Gastroesophageal sphincter (tissue), 4 donors: Measurements from ENCODE around the gene WNT5B. TPM values are rescaled to one million over a fixed set of nuclear protein-coding genes. Genes with fewer than 3 reads are reported as not detected.

Source experiments
- ATAC-seq: fragments of 150-250 bp; one replicate; pipeline ENCODE4 v1.9.1; 2016; ENCODE audit warnings: mild to moderate bottlenecking, moderate library complexity
- H3K27ac ChIP-seq, 4 donors: fragments of 200-600 bp; sonication (generic) in 3 of 4; 1 replicate in 3 of 4; 2 replicates in 1 of 4; pipeline ENCODE4 v1.5.1; 2016 to 2019
- H3K27me3 ChIP-seq: fragments of 200-600 bp; sonication (generic); one replicate; pipeline ENCODE4 v1.5.1; 2019
- H3K36me3 ChIP-seq, 2 donors: fragments of 200-600 bp; sonication (generic); one replicate each; pipeline ENCODE4 v1.5.1; 2019; ENCODE audit warnings: control low read depth in 1 of 2
- H3K4me1 ChIP-seq, 3 donors: fragments of 200-600 bp; sonication (generic); 1 replicate in 2 of 3; 2 replicates in 1 of 3; pipeline ENCODE4 v1.5.1; 2016 to 2019; ENCODE audit warnings: control low read depth in 2 of 3
- H3K4me3 ChIP-seq, 2 donors: fragments of 200-600 bp; sonication (generic); one replicate each; pipeline ENCODE4 v1.5.1; 2019; ENCODE audit warnings: mild to moderate bottlenecking in 1 of 2, moderate library complexity in 1 of 2
- H3K9me3 ChIP-seq, 3 donors: fragments of 200-600 bp; sonication (generic); one replicate each; pipeline ENCODE4 v1.5.1; 2017 to 2019; ENCODE audit warnings: control low read depth in 2 of 3
- EP300 ChIP-seq: sonication (generic); formaldehyde crosslinking; IDR thresholded peaks from one replicate; pipeline ENCODE4 v1.6.1; 2017; ENCODE audit warnings: antibody characterized with exemption, mild to moderate bottlenecking
- POLR2A ChIP-seq, 2 donors: fragments of 450-650 bp; IDR thresholded peaks; one replicate each; pipeline ENCODE4 v1.6.1; 2017; ENCODE audit warnings: antibody characterized with exemption in 2 of 2, mild to moderate bottlenecking in 2 of 2, moderate library complexity in 1 of 2
- POLR2AphosphoS5 ChIP-seq: sonication (generic); formaldehyde crosslinking; IDR thresholded peaks from one replicate; pipeline ENCODE4 v1.6.1; 2017; ENCODE audit warnings: antibody characterized with exemption
- WGBS, 2 donors: methylation state at CpG; one replicate each; pipeline ENCODE4 v1.1.5; 2018; ENCODE audit warnings: low coverage in 1 of 2; 5-methylcytosine and 5-hydroxymethylcytosine counted together
- total RNA-seq, 4 donors: library from RNA; depleted of rRNA; stranded (reverse); fragments of >200 nt; gene quantifications; one replicate each; pipeline ENCODE4 v1.1.0, GENCODE V29; 2016
- TF ChIP-seq, protein P1 (sequence below), 4 experiments: fragments of 200-600 bp in 2 of 4; fragments of 450-650 bp in 2 of 4; sonication (generic) in 1 of 4; IDR thresholded peaks; one replicate each; pipeline ENCODE4 v1.5.1; 2017 to 2019; ENCODE audit warnings: antibody characterized with exemption in 4 of 4, mild to moderate bottlenecking in 2 of 4, moderate library complexity in 2 of 4

The WNT5B gene
- total RNA-seq, 4 donors from 2014 or later: 9.4 to 76.5 (median 26.3) TPM

DNA sequence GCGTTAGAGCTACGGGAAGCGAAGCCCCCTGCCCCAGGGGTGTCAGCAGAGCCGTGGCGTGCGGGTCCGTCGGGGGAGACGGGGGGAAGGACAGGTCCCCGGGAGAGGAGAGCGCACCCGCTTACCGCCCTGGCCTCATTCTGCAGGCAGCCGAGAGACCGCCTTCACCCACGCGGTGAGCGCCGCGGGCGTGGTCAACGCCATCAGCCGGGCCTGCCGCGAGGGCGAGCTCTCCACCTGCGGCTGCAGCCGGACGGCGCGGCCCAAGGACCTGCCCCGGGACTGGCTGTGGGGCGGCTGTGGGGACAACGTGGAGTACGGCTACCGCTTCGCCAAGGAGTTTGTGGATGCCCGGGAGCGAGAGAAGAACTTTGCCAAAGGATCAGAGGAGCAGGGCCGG is 10.5 kb downstream of the WNT5B start:
- TF ChIP-seq, protein P1, sequence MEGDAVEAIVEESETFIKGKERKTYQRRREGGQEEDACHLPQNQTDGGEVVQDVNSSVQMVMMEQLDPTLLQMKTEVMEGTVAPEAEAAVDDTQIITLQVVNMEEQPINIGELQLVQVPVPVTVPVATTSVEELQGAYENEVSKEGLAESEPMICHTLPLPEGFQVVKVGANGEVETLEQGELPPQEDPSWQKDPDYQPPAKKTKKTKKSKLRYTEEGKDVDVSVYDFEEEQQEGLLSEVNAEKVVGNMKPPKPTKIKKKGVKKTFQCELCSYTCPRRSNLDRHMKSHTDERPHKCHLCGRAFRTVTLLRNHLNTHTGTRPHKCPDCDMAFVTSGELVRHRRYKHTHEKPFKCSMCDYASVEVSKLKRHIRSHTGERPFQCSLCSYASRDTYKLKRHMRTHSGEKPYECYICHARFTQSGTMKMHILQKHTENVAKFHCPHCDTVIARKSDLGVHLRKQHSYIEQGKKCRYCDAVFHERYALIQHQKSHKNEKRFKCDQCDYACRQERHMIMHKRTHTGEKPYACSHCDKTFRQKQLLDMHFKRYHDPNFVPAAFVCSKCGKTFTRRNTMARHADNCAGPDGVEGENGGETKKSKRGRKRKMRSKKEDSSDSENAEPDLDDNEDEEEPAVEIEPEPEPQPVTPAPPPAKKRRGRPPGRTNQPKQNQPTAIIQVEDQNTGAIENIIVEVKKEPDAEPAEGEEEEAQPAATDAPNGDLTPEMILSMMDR (IDR thresholded peaks at IDR 0.05): no peak
- TF ChIP-seq POLR2AphosphoS5 (no peak), EP300 (no peak), POLR2A (IDR thresholded peaks at IDR 0.05) (no peak)
- Histone ChIP-seq H3K4me1 (peaks cover 3 to 73% (median 12%) of the 10 kb centered on the region in 3 donors), H3K4me3 (no peak overlapping the region), H3K36me3 (peaks cover 0 to 16% of the 10 kb centered on the region in 2 donors), H3K27ac (peak overlapping the region in 1 of 4 donors; percentile 34), H3K9me3 (no peaks in the 10 kb centered on the region), H3K27me3 (no peaks in the 10 kb centered on the region)
- no CpG with 5 or more reads among the region's 40 CpGs for WGBS, 2 donors
- ATAC-seq: no peak

DNA sequence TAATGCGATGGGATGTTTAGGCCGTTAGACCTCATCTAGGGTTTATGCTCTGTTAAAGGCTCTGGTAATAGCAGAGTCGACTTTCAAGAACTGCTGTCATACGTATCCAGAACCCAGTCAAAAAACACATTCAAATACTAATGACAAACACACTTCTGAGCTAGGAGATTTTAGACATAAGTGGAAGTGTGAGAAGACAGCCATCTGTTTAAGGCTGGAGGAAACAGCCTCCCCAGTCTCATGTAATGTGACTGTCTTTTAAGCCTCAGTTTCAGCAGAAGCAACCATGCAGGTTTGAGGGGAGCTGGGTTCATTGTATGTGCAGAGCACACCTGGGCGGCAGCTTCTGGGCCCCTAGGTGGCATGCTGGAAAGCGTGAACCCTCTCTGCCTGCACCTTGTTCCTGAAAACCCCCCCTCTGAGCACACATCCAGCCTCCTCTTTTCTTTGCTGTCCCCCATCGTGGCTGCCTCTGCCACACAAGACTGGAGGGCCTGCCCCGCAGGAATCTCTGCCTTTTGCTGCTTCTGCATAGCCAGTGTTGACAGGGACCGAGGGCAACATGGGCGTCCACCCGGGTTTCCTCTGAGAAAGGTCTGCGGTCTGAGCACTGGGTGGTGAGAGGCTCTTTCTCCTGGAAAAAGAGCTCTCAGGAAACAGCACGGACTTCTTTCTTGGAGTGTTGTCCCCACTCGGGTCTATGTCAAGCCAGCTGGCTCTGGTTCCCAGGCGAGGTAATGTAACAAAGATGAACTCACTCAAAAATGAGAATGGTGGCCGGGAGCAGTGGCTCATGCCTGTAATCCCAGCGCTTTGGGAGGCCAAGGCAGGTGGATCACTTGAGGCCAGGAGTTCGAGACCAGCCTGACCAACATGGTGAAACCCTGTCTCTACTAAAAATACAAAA is 11.6 kb downstream of the WNT5B start:
- peaks cover 0 to 22% of the 10 kb centered on the region in 2 donors for H3K36me3 ChIP-seq
- TF ChIP-seq EP300 (no peak), POLR2A (IDR thresholded peaks at IDR 0.05) (no peak), POLR2AphosphoS5 (no peak)
- TF ChIP-seq, protein P1 (IDR thresholded peaks at IDR 0.05): no peak
- H3K9me3 ChIP-seq: no peaks in the 10 kb centered on the region
- H3K27ac ChIP-seq: peak overlapping the region in 2 of 4 donors; percentile 44 to 59
- no peak overlapping the region for H3K4me3 ChIP-seq
- no peak for ATAC-seq
- no peaks in the 10 kb centered on the region for H3K27me3 ChIP-seq
- H3K4me1 ChIP-seq: peaks cover 3 to 73% (median 14%) of the 10 kb centered on the region in 3 donors
- WGBS, 2 donors: 90 to 100% methylated on average over 1 to 2 of the region's 18 CpGs

DNA sequence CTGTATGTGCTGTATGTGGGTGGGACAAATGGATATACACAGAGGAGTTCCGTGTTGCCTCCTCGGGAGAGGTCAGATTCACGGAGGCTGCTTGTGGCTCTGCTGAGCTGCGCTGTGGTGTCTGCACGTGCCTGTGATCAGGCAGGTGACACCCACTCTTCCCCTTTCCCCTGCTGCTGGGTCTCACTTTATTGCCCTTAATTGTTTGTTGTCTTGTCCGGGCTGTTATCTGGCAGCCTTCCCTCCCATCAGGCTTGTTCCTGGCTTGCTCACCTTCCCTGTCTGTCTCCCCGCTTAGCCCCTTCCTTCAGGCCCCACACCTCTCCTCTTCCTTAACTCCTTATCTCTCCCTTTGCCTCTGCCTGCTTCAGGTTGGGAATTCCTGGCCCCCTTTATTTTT is 13.5 kb downstream of the WNT5B start:
- Histone ChIP-seq H3K27me3 (no peaks in the 10 kb centered on the region), H3K4me3 (no peak overlapping the region), H3K4me1 (peaks cover 3 to 75% (median 14%) of the 10 kb centered on the region in 3 donors), H3K36me3 (peaks cover 0 to 42% of the 10 kb centered on the region in 2 donors), H3K27ac (peak overlapping the region in 3 of 4 donors; percentile 2 to 59 (median 44)), H3K9me3 (no peaks in the 10 kb centered on the region)
- 47 to 88% methylated on average over 3 of the region's 7 CpGs for WGBS, 2 donors
- ATAC-seq: no peak
- TF ChIP-seq POLR2AphosphoS5 (no peak), EP300 (no peak), POLR2A (IDR thresholded peaks at IDR 0.05) (no peak)
- TF ChIP-seq, protein P1 (IDR thresholded peaks at IDR 0.05): no peak

DNA sequence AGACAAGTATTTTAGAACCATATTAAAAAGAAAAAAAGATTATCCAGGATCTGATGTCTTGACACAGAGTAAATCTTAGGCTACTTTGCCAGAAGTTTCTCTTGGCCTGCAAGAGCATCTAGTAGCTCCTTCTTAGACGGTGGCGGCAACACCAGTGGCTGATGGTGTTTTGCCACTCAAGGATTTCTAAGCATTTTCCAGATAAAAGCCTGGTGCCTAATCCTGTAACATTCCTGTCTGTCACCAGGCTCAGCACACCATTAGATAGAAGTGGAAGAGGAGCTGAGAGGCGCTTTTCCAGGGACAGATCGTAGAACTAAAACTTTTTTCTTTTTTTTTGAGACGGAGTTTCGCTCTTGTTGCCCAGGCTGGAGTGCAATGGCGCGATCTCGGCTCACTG is 14.0 kb downstream of the WNT5B start:
- 75 to 87% methylated on average over 4 to 9 of the region's 9 CpGs for WGBS, 2 donors
- no peak for ATAC-seq
- H3K27me3 ChIP-seq: no peaks in the 10 kb centered on the region
- no peak overlapping the region for H3K4me3 ChIP-seq
- peaks cover 0 to 47% of the 10 kb centered on the region in 2 donors for H3K36me3 ChIP-seq
- H3K9me3 ChIP-seq: no peaks in the 10 kb centered on the region
- peak overlapping the region in 2 of 4 donors; percentile 44 to 59 for H3K27ac ChIP-seq
- H3K4me1 ChIP-seq: peaks cover 3 to 70% (median 14%) of the 10 kb centered on the region in 3 donors
- TF ChIP-seq EP300: no peak
- TF ChIP-seq POLR2A (IDR thresholded peaks at IDR 0.05): no peak
- no peak for TF ChIP-seq POLR2AphosphoS5
- TF ChIP-seq, protein P1 (IDR thresholded peaks at IDR 0.05): no peak
